ENCODE results near the gene CELF2.

The CELF2 gene

DNA sequence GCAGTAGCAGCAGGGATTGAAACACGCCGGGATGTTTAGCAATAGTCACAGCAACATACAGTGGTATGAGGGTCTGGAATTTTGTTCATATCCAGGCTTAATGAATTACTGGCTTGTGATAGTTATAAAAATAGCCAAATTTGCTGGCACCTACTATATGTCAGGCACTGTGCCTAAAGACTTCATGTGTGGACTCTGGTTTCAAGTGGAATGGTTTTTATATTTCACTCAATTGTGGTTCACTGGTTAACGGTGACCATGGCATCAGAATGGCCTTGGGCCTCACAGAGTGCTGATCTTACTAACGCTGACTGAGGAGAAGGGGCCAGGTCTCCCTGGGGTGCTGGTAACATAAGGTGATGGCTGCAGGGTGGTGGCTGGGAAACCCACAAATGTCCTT is 55.7 kb downstream of the CELF2 start:
- TF ChIP-seq POLR2A (IDR thresholded peaks at IDR 0.05; ENCODE audit: extremely low read depth, insufficient read length) (no peak), MYC (IDR thresholded peaks at IDR 0.05; ENCODE audit: low read depth, low read length) (no peak)
- TF ChIP-seq, protein P1, sequence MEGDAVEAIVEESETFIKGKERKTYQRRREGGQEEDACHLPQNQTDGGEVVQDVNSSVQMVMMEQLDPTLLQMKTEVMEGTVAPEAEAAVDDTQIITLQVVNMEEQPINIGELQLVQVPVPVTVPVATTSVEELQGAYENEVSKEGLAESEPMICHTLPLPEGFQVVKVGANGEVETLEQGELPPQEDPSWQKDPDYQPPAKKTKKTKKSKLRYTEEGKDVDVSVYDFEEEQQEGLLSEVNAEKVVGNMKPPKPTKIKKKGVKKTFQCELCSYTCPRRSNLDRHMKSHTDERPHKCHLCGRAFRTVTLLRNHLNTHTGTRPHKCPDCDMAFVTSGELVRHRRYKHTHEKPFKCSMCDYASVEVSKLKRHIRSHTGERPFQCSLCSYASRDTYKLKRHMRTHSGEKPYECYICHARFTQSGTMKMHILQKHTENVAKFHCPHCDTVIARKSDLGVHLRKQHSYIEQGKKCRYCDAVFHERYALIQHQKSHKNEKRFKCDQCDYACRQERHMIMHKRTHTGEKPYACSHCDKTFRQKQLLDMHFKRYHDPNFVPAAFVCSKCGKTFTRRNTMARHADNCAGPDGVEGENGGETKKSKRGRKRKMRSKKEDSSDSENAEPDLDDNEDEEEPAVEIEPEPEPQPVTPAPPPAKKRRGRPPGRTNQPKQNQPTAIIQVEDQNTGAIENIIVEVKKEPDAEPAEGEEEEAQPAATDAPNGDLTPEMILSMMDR (IDR thresholded peaks at IDR 0.05; ENCODE audit: low read depth, low read length): no peak
- TF ChIP-seq, protein P2, sequence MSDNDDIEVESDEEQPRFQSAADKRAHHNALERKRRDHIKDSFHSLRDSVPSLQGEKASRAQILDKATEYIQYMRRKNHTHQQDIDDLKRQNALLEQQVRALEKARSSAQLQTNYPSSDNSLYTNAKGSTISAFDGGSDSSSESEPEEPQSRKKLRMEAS (IDR thresholded peaks at IDR 0.05; ENCODE audit: low read depth, low read length): no peak
- DNase-seq (ENCODE audit: low read depth): no peak

DNA sequence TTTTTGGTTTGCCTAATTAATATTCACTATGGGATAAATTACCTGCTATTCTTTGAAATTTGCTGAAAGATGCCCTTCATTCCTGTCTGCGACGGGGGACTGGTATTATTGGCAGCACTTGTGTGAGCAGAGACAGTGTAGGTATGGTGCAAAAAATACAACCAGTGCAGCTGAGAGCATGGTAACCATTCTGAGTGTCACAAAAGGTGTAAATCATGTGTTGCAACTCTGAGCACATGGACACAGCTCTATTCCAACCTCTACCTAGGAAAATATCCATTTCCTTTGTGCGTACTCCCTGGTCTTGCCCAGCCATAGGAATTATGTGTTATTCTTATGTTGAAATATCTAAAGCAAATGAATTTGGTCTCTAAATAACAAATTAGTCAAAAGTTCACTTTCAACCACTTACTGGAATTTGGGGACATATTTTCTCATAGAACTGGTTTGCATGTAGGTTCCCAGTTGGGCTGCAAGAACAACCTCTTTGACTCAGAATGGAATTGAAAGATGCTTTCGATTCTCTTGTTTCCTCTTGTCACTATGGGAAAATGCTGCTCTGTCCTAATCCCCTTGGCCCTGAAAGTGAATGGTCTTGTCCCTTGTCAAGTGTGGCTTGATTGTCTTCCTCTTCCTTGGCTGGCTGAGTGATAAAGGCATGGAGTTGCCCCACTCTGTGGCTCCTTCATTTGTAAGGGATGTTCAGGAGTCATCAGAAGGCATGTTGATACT is 57.0 kb downstream of the CELF2 start:
- no peak overlapping the region for H3K4me3 ChIP-seq (ENCODE audit: low read depth, low read length)
- TF ChIP-seq, protein P2 (IDR thresholded peaks at IDR 0.05; ENCODE audit: low read depth, low read length): no peak
- TF ChIP-seq, protein P1 (IDR thresholded peaks at IDR 0.05; ENCODE audit: low read depth, low read length): no peak
- no peak for TF ChIP-seq POLR2A (IDR thresholded peaks at IDR 0.05; ENCODE audit: extremely low read depth, insufficient read length)
- TF ChIP-seq MYC (IDR thresholded peaks at IDR 0.05; ENCODE audit: low read depth, low read length): no peak
- no peak for DNase-seq (ENCODE audit: low read depth)

More for the DNA sequence above, 55.7 kb downstream of the CELF2 start:
- no peak overlapping the region for H3K4me3 ChIP-seq (ENCODE audit: low read depth, low read length)

DNA sequence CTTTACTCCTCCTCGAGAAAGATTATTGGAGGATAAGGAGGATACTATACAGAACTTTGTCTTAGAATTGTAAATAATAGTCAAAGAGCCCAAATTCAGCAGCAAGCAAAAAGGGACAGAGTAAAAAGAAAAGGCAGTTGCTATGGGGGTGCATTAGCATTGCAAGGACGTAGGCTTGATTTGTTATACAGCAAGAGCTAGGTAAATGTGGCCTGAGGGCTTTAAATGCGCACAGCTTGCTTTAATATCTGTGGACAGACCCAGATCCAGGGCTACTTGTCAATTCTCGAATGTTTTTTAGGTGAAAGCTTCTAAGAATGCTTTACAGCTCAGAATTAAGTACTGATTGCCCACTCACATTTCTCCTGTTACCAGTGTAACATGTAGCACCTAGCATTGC is 58.5 kb downstream of the CELF2 start:
- no peak for DNase-seq (ENCODE audit: low read depth)
- TF ChIP-seq POLR2A (IDR thresholded peaks at IDR 0.05; ENCODE audit: extremely low read depth, insufficient read length) (no peak), MYC (IDR thresholded peaks at IDR 0.05; ENCODE audit: low read depth, low read length) (no peak)
- TF ChIP-seq, protein P2 (IDR thresholded peaks at IDR 0.05; ENCODE audit: low read depth, low read length): no peak
- TF ChIP-seq, protein P1 (IDR thresholded peaks at IDR 0.05; ENCODE audit: low read depth, low read length): no peak
- no peak overlapping the region for H3K4me3 ChIP-seq (ENCODE audit: low read depth, low read length)

DNA sequence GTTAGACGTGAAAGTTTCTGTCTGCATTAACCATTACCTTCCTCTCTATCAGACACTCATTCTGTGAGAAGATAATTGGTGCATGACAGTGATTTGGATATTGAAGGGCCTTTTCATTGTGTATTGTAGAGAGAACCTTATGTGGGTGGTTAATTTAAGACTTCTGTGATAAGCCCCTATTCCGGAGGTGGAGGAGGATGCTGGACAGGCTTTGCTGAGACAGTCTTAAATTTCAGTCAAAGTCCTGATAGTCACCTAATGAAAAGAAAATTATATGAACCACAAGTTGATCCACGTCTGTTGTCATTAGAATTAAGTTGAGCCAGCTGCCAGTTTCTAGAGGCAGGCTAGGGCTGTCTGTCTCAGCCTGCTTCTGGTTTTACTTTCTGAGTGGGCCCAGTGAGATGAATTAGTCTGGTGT is 62.9 kb downstream of the CELF2 start:
- no peak for DNase-seq (ENCODE audit: low read depth)
- H3K4me3 ChIP-seq (ENCODE audit: low read depth, low read length): no peak overlapping the region
- TF ChIP-seq, protein P2 (IDR thresholded peaks at IDR 0.05; ENCODE audit: low read depth, low read length): no peak
- TF ChIP-seq, protein P1 (IDR thresholded peaks at IDR 0.05; ENCODE audit: low read depth, low read length): no peak
- no peak for TF ChIP-seq POLR2A (IDR thresholded peaks at IDR 0.05; ENCODE audit: extremely low read depth, insufficient read length)

DNA sequence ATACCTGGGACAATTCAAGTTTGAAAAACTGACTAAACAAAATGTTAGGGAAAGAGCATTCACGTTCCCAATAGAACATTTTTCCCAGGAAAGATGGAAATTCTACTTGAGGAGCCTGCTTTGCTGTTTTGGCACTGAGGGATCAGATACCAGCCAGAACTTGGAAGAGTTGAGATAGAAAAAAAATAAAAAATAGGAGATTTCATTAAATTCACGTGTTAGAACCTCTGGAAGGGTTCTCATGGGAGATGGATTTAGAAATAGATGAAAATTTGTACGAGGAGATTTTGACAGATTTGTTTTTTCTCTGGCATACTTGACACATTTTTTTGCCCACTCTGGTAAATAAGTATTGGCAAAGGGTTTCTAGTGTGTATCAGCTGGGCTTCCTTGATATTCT is 63.7 kb downstream of the CELF2 start:
- DNase-seq (ENCODE audit: low read depth): no peak
- no peak overlapping the region for H3K4me3 ChIP-seq (ENCODE audit: low read depth, low read length)
- TF ChIP-seq, protein P2 (IDR thresholded peaks at IDR 0.05; ENCODE audit: low read depth, low read length): no peak

DNA sequence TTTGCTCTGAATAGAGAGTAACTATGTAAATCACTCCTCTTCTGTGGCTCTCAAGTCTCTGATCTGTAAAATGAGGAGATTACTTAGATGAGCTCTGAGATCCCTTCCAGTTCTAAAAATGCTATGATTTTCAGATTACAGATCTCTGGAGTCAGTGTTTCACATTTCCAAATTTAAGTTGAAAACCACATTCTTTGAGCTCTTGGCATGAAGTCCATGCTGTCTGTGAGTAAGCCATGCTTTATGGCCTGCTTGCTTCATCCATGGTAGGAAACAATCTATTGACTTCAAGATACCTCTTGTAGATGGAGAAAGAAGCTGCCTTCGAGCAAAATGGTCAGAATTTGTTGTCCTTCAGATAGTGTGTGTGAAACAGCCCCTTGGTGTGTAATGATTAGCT is 64.9 kb downstream of the CELF2 start:
- TF ChIP-seq, protein P2 (IDR thresholded peaks at IDR 0.05; ENCODE audit: low read depth, low read length): no peak
- TF ChIP-seq MYC (IDR thresholded peaks at IDR 0.05; ENCODE audit: low read depth, low read length): no peak
- no peak for TF ChIP-seq POLR2A (IDR thresholded peaks at IDR 0.05; ENCODE audit: extremely low read depth, insufficient read length)
- TF ChIP-seq, protein P1 (IDR thresholded peaks at IDR 0.05; ENCODE audit: low read depth, low read length): no peak
- no peak overlapping the region for H3K4me3 ChIP-seq (ENCODE audit: low read depth, low read length)
- no peak for DNase-seq (ENCODE audit: low read depth)

All from NB4 (cell line).